H9 (cell line): ENCODE data around the gene S100A4. TPM values are rescaled to one million over a fixed set of nuclear protein-coding genes. Genes with fewer than 3 reads are reported as not detected.

ENCODE experiments used
- DNase-seq: peaks from one replicate; pipeline ENCODE4 v3.0.0-alpha.2; 2017
- H2AFZ ChIP-seq: one replicate; pipeline ENCODE4 v1.6.1; 2013; ENCODE audit warnings: mild to moderate bottlenecking, low read length, control low read depth, moderate library complexity
- H2AK5ac ChIP-seq: 2 replicates; pipeline ENCODE4 v1.6.1; 2013; ENCODE audit warnings: low read length, control low read depth, mixed read lengths; ENCODE audit not compliant: insufficient read length
- H2BK120ac ChIP-seq: one replicate; pipeline ENCODE4 v1.6.1; 2013; ENCODE audit warnings: low read depth, mild to moderate bottlenecking, low read length, control low read depth, inconsistent platforms; ENCODE audit not compliant: poor library complexity, severe bottlenecking
- H2BK12ac ChIP-seq: 2 replicates; pipeline ENCODE4 v1.6.1; 2013; ENCODE audit warnings: low read length, control low read depth, mixed read lengths, low read depth; ENCODE audit not compliant: insufficient read length
- H2BK15ac ChIP-seq: 2 replicates; pipeline ENCODE4 v1.6.1; 2013; ENCODE audit warnings: low read depth, low read length, control low read depth
- H2BK20ac ChIP-seq: one replicate; pipeline ENCODE4 v1.6.1; 2013; ENCODE audit warnings: low read depth, mild to moderate bottlenecking, low read length, control low read depth, inconsistent platforms; ENCODE audit not compliant: poor library complexity, severe bottlenecking
- H2BK5ac ChIP-seq: 2 replicates; pipeline ENCODE4 v1.6.1; 2013; ENCODE audit warnings: low read length, control low read depth, mixed read lengths; ENCODE audit not compliant: insufficient read length
- H3K14ac ChIP-seq: 2 replicates; pipeline ENCODE4 v1.6.1; 2013; ENCODE audit warnings: low read length, control low read depth; ENCODE audit not compliant: insufficient read depth
- H3K18ac ChIP-seq: 2 replicates; pipeline ENCODE4 v1.6.1; 2013; ENCODE audit warnings: low read depth, mild to moderate bottlenecking, mixed read lengths, low read length, control low read depth; ENCODE audit not compliant: insufficient read length
- H3K23ac ChIP-seq: 2 replicates; pipeline ENCODE4 v1.6.1; 2013; ENCODE audit warnings: low read length, control low read depth, mixed read lengths, low read depth; ENCODE audit not compliant: insufficient read length
- H3K23me2 ChIP-seq: 2 replicates; pipeline ENCODE4 v1.6.1; 2013; ENCODE audit warnings: low read depth, mild to moderate bottlenecking, mixed read lengths, low read length, control low read depth; ENCODE audit not compliant: insufficient read length, poor library complexity, severe bottlenecking
- H3K27ac ChIP-seq: 2 replicates; pipeline ENCODE4 v1.5.1; 2013; ENCODE audit warnings: low read length, control low read depth, mixed read lengths, low read depth; ENCODE audit not compliant: insufficient read length
- H3K27me3 ChIP-seq: 2 replicates; pipeline ENCODE4 v1.6.1; 2013; ENCODE audit warnings: low read length, control low read depth, inconsistent platforms; ENCODE audit not compliant: insufficient read depth
- H3K4ac ChIP-seq: 2 replicates; pipeline ENCODE4 v1.6.1; 2013; ENCODE audit warnings: low read depth, mild to moderate bottlenecking, control low read depth, inconsistent platforms, low read length, moderate library complexity
- H3K4me1 ChIP-seq: 2 replicates; pipeline ENCODE4 v1.6.1; 2013; ENCODE audit warnings: low read length, control low read depth, inconsistent platforms; ENCODE audit not compliant: insufficient read depth
- H3K4me2 ChIP-seq: 2 replicates; pipeline ENCODE4 v1.6.1; 2013; ENCODE audit warnings: low read length, control low read depth, mixed read lengths; ENCODE audit not compliant: insufficient read length, insufficient read depth
- H3K56ac ChIP-seq: 2 replicates; pipeline ENCODE4 v1.6.1; 2013; ENCODE audit warnings: low read depth, mild to moderate bottlenecking, mixed read lengths, low read length, control low read depth; ENCODE audit not compliant: insufficient read length
- H3K79me1 ChIP-seq: 2 replicates; pipeline ENCODE4 v1.6.1; 2013; ENCODE audit warnings: low read depth, mild to moderate bottlenecking, moderate library complexity, low read length, control low read depth, inconsistent platforms; ENCODE audit not compliant: insufficient read depth, poor library complexity, severe bottlenecking
- H3K79me2 ChIP-seq: 2 replicates; pipeline ENCODE4 v1.6.1; 2013; ENCODE audit warnings: low read length, control low read depth, inconsistent platforms; ENCODE audit not compliant: insufficient read depth
- H3K9ac ChIP-seq: 2 replicates; pipeline ENCODE4 v1.6.1; 2013; ENCODE audit warnings: low read length, control low read depth, mixed read lengths; ENCODE audit not compliant: insufficient read length; ENCODE audit errors: extremely low read depth
- H3K9me3 ChIP-seq: one replicate; pipeline ENCODE4 v1.6.1; 2013; ENCODE audit warnings: low read depth, low read length, inconsistent platforms; ENCODE audit not compliant: control insufficient read depth
- H3T11ph ChIP-seq: one replicate; pipeline ENCODE4 v1.6.1; 2013; ENCODE audit warnings: mild to moderate bottlenecking, low read length, control low read depth, inconsistent platforms
- H4K20me1 ChIP-seq: one replicate; pipeline ENCODE4 v1.6.1; 2013; ENCODE audit not compliant: control insufficient read depth, insufficient read length, insufficient read depth
- H4K5ac ChIP-seq: 2 replicates; pipeline ENCODE4 v1.6.1; 2013; ENCODE audit warnings: low read depth, mild to moderate bottlenecking, mixed read lengths, low read length, control low read depth; ENCODE audit not compliant: insufficient read length
- H4K8ac ChIP-seq: replicated peaks from 2 replicates; pipeline ENCODE4 v1.6.1; 2013; ENCODE audit warnings: low read length, control low read depth, mixed read lengths, low read depth; ENCODE audit not compliant: insufficient read length
- H4K91ac ChIP-seq: 2 replicates; pipeline ENCODE4 v1.6.1; 2013; ENCODE audit warnings: low read depth, mild to moderate bottlenecking, moderate library complexity, mixed read lengths, low read length, control low read depth; ENCODE audit not compliant: insufficient read length
- H3K27ac Mint-ChIP-seq, 3 experiments: 2 replicates in 2 of 3; 3 replicates in 1 of 3; pipeline ENCODE4 v1.8.0; 2020 to 2021; ENCODE audit warnings: mixed read lengths in 3 of 3, mild to moderate bottlenecking in 1 of 3, moderate library complexity in 1 of 3
- H3K27me3 Mint-ChIP-seq: 2 replicates; pipeline ENCODE4 v1.8.0; 2021; ENCODE audit warnings: low read depth, mild to moderate bottlenecking, moderate library complexity, mixed read lengths
- H3K36me3 Mint-ChIP-seq, 3 experiments: 2 replicates in 2 of 3; 3 replicates in 1 of 3; pipeline ENCODE4 v1.8.0; 2020 to 2021; ENCODE audit warnings: low read depth in 3 of 3, mixed read lengths in 3 of 3; ENCODE audit not compliant: insufficient read depth in 1 of 3
- H3K4me1 Mint-ChIP-seq, 2 experiments: 2 replicates each; pipeline ENCODE4 v1.8.0; 2020; ENCODE audit warnings: mixed read lengths in 2 of 2
- H3K4me3 Mint-ChIP-seq, 2 experiments: 2 replicates in 1 of 2; 3 replicates in 1 of 2; pipeline ENCODE4 v1.8.0; 2020 to 2021; ENCODE audit warnings: mild to moderate bottlenecking in 2 of 2, mixed read lengths in 2 of 2, moderate library complexity in 1 of 2
- H3K9me3 Mint-ChIP-seq, 2 experiments: 2 replicates in 1 of 2; 3 replicates in 1 of 2; pipeline ENCODE4 v1.8.0; 2020; ENCODE audit warnings: mild to moderate bottlenecking in 2 of 2, mixed read lengths in 2 of 2, moderate library complexity in 1 of 2
- CTCF ChIP-seq: fragments of 200-600 bp; sonication (generic); conservative IDR thresholded peaks from 3 replicates; pipeline ENCODE4 v1.8.0; 2021; ENCODE audit warnings: antibody characterized with exemption, mild to moderate bottlenecking
- WGBS: extraction: QIAGEN DNeasy Blood & Tissue Kit; methylation state at CpG from one replicate; pipeline ENCODE4 v1.1.7; 2013; ENCODE audit warnings: missing lambda C conversion rate, low lambda C conversion rate, mixed read lengths; ENCODE audit not compliant: insufficient read length; ENCODE audit errors: extremely low coverage; 5-methylcytosine and 5-hydroxymethylcytosine counted together
- total RNA-seq: library from RNA; stranded (reverse); gene quantifications from 2 replicates; pipeline ENCODE4 v1.2.1, GENCODE V29; 2021

Gene S100A4
- total RNA-seq, 1 experiment from 2014 or later: 9.0 TPM

GRCh38 chr1:153513023-153513422 lies 32.6 kb downstream of the S100A4 start:
- Histone ChIP-seq H3K18ac (no peak overlapping the region), H3K56ac (no peak overlapping the region), H2AFZ (no peak overlapping the region), H2BK120ac (no peak overlapping the region), H4K5ac (no peak overlapping the region), H3K79me1 (no peaks in the 10 kb centered on the region), H4K8ac (no peak overlapping the region), H2BK15ac (no peak overlapping the region), H2BK12ac (no peak overlapping the region), H3K9me3 (no peaks in the 10 kb centered on the region), H3T11ph (no peak overlapping the region), H3K23ac (no peak overlapping the region), H3K4ac (no peak overlapping the region), H3K4me1 (no peaks in the 10 kb centered on the region), H2BK5ac (no peak overlapping the region), H4K91ac (no peak overlapping the region), H2BK20ac (no peak overlapping the region), H3K4me2 (no peak overlapping the region), H3K9ac (no peak overlapping the region), H3K23me2 (no peaks in the 10 kb centered on the region), H3K79me2 (no peaks in the 10 kb centered on the region), H4K20me1 (no peaks in the 10 kb centered on the region), H3K27me3 (no peaks in the 10 kb centered on the region; the same call in 1 of the 2 replicates), H3K14ac (no peak overlapping the region), H2AK5ac (no peak overlapping the region), H3K27ac (no peak overlapping the region)
- Mint-ChIP-seq H3K4me3 (no peak overlapping the region), H3K27ac (no peak overlapping the region), H3K9me3 (no peaks in the 10 kb centered on the region), H3K4me1 (peaks cover 7 to 8% of the 10 kb centered on the region in 2 experiments; a peak in 2 of 4 replicates), H3K27me3 (peaks cover 70% of the 10 kb centered on the region), H3K36me3 (no peaks in the 10 kb centered on the region)
- no CpG with 5 or more reads among the region's 3 CpGs for WGBS
- no peak for TF ChIP-seq CTCF
- DNase-seq: no peak
